Gastroesophageal sphincter (tissue), 4 donors: Measurements from ENCODE around the gene INSYN1. TPM values are rescaled to one million over a fixed set of nuclear protein-coding genes. Genes with fewer than 3 reads are reported as not detected.

Experiments
- ATAC-seq: fragments of 150-250 bp; one replicate; pipeline ENCODE4 v1.9.1; 2016; ENCODE audit warnings: mild to moderate bottlenecking, moderate library complexity
- H3K27ac ChIP-seq, 4 donors: fragments of 200-600 bp; sonication (generic) in 3 of 4; 1 replicate in 3 of 4; 2 replicates in 1 of 4; pipeline ENCODE4 v1.5.1; 2016 to 2019
- H3K27me3 ChIP-seq: fragments of 200-600 bp; sonication (generic); one replicate; pipeline ENCODE4 v1.5.1; 2019
- H3K36me3 ChIP-seq, 2 donors: fragments of 200-600 bp; sonication (generic); one replicate each; pipeline ENCODE4 v1.5.1; 2019; ENCODE audit warnings: control low read depth in 1 of 2
- H3K4me1 ChIP-seq, 3 donors: fragments of 200-600 bp; sonication (generic); 1 replicate in 2 of 3; 2 replicates in 1 of 3; pipeline ENCODE4 v1.5.1; 2016 to 2019; ENCODE audit warnings: control low read depth in 2 of 3
- H3K4me3 ChIP-seq, 2 donors: fragments of 200-600 bp; sonication (generic); one replicate each; pipeline ENCODE4 v1.5.1; 2019; ENCODE audit warnings: mild to moderate bottlenecking in 1 of 2, moderate library complexity in 1 of 2
- H3K9me3 ChIP-seq, 3 donors: fragments of 200-600 bp; sonication (generic); one replicate each; pipeline ENCODE4 v1.5.1; 2017 to 2019; ENCODE audit warnings: control low read depth in 2 of 3
- CTCF ChIP-seq, 4 experiments: fragments of 200-600 bp in 2 of 4; fragments of 450-650 bp in 2 of 4; sonication (generic) in 1 of 4; IDR thresholded peaks; one replicate each; pipeline ENCODE4 v1.5.1; 2017 to 2019; ENCODE audit warnings: antibody characterized with exemption in 4 of 4, mild to moderate bottlenecking in 2 of 4, moderate library complexity in 2 of 4
- EP300 ChIP-seq: sonication (generic); formaldehyde crosslinking; IDR thresholded peaks from one replicate; pipeline ENCODE4 v1.6.1; 2017; ENCODE audit warnings: antibody characterized with exemption, mild to moderate bottlenecking
- POLR2A ChIP-seq, 2 donors: fragments of 450-650 bp; IDR thresholded peaks; one replicate each; pipeline ENCODE4 v1.6.1; 2017; ENCODE audit warnings: antibody characterized with exemption in 2 of 2, mild to moderate bottlenecking in 2 of 2, moderate library complexity in 1 of 2
- POLR2AphosphoS5 ChIP-seq: sonication (generic); formaldehyde crosslinking; IDR thresholded peaks from one replicate; pipeline ENCODE4 v1.6.1; 2017; ENCODE audit warnings: antibody characterized with exemption
- WGBS, 2 donors: methylation state at CpG; one replicate each; pipeline ENCODE4 v1.1.5; 2018; ENCODE audit warnings: low coverage in 1 of 2; 5-methylcytosine and 5-hydroxymethylcytosine counted together
- total RNA-seq, 4 donors: library from RNA; depleted of rRNA; stranded (reverse); fragments of >200 nt; gene quantifications; one replicate each; pipeline ENCODE4 v1.1.0, GENCODE V29; 2016

The INSYN1 gene
- total RNA-seq, 4 donors from 2014 or later: 11.4 to 30.2 (median 16.3) TPM

GRCh38 chr15:73711526-73711925, 41.6 kb downstream of the INSYN1 start:
- ATAC-seq: no peak
- Histone ChIP-seq H3K4me3 (no peak overlapping the region), H3K9me3 (no peaks in the 10 kb centered on the region), H3K27me3 (no peaks in the 10 kb centered on the region), H3K4me1 (peaks cover 0 to 4% (median 0%) of the 10 kb centered on the region in 3 donors), H3K36me3 (peaks cover 0 to 81% of the 10 kb centered on the region in 2 donors), H3K27ac (no peak overlapping the region)
- TF ChIP-seq CTCF (IDR thresholded peaks at IDR 0.05) (no peak), EP300 (no peak), POLR2A (IDR thresholded peaks at IDR 0.05) (no peak)
- 90 to 98% methylated on average over 2 to 4 of the region's 4 CpGs for WGBS, 2 donors

GRCh38 chr15:73710321-73710720, 42.8 kb downstream of the INSYN1 start:
- no peak for ATAC-seq

GRCh38 chr15:73709686-73710085, 43.5 kb downstream of the INSYN1 start:
- WGBS, 2 donors: 60 to 80% methylated on average over 1 to 2 of the region's 4 CpGs
- ATAC-seq: no peak
- H3K9me3 ChIP-seq: no peaks in the 10 kb centered on the region
- H3K27ac ChIP-seq: no peak overlapping the region
- TF ChIP-seq EP300 (no peak), POLR2A (IDR thresholded peaks at IDR 0.05) (no peak), POLR2AphosphoS5 (no peak), CTCF (IDR thresholded peaks at IDR 0.05) (no peak)
- no peak overlapping the region for H3K4me3 ChIP-seq
- H3K27me3 ChIP-seq: no peaks in the 10 kb centered on the region
- H3K36me3 ChIP-seq: peaks cover 0 to 96% of the 10 kb centered on the region in 2 donors
- H3K4me1 ChIP-seq: peaks cover 0 to 3% (median 0%) of the 10 kb centered on the region in 3 donors

More at GRCh38 chr15:73710321-73710720, 42.8 kb downstream of the INSYN1 start:
- no peaks in the 10 kb centered on the region for H3K27me3 ChIP-seq
- no peak for TF ChIP-seq POLR2AphosphoS5
- no peak for TF ChIP-seq EP300
- TF ChIP-seq CTCF (IDR thresholded peaks at IDR 0.05): no peak
- TF ChIP-seq POLR2A (IDR thresholded peaks at IDR 0.05): no peak
- H3K9me3 ChIP-seq: no peaks in the 10 kb centered on the region
- H3K27ac ChIP-seq: no peak overlapping the region
- H3K4me3 ChIP-seq: no peak overlapping the region
- WGBS, 2 donors: no CpG with 5 or more reads among the region's 5 CpGs
- no peaks in the 10 kb centered on the region for H3K4me1 ChIP-seq
- peaks cover 0 to 94% of the 10 kb centered on the region in 2 donors for H3K36me3 ChIP-seq

DNA sequence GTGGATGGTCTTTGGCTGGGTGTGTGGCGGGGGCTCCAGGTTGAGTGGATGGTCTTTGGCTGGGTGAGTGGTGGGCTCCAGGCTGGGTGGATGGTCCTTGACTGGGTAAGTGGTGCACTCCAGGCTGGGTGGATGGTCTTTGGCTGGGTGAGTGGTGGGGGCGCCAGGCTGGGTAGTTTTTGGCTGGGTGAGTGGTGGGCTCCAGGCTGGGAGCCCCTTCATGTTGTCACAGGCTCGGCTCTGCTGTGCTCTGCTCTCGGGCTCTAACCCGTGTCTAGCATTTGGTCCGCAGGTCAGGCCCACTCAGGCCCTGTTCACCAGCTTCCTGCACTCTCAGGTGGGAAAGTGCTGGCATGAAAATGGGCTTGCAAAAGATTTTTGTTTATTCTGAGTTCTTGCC, 43.9 kb downstream of the INSYN1 start:
- H3K27ac ChIP-seq: no peak overlapping the region
- H3K4me3 ChIP-seq: no peak overlapping the region
- H3K4me1 ChIP-seq: peaks cover 0 to 6% (median 0%) of the 10 kb centered on the region in 3 donors
- no peaks in the 10 kb centered on the region for H3K27me3 ChIP-seq
- peaks cover 0 to 96% of the 10 kb centered on the region in 2 donors for H3K36me3 ChIP-seq
- 100% methylated on average over 1 to 2 of the region's 6 CpGs for WGBS, 2 donors
- TF ChIP-seq POLR2A (IDR thresholded peaks at IDR 0.05) (no peak), CTCF (IDR thresholded peaks at IDR 0.05) (no peak), POLR2AphosphoS5 (no peak), EP300 (no peak)
- no peak for ATAC-seq
- H3K9me3 ChIP-seq: no peaks in the 10 kb centered on the region

DNA sequence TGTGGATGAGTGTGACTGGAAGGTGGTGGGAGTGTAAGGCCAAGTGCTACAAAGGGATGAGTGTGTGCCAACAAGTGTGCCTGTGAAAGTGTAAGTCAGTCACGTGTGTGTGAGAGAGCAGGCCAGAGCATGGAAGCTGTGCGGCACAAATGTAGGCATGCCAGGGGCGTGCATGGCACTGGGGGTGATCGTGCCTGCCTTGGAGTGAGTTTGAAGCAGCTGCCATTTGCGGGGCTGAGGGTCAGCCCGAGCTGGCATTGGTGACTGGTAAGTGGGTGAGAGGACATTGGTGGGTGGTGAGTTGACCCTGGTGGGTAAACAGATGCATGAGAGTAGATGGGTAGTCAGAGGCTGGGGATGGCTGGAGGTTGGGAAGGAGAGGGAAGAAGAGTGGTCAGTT, 44.5 kb downstream of the INSYN1 start:
- 71 to 96% methylated on average over 4 to 6 of the region's 6 CpGs for WGBS, 2 donors

More for the DNA sequence above, 44.5 kb downstream of the INSYN1 start:
- no peak for ATAC-seq
- H3K36me3 ChIP-seq: peaks cover 0 to 96% of the 10 kb centered on the region in 2 donors
- H3K27ac ChIP-seq: no peak overlapping the region
- H3K27me3 ChIP-seq: no peaks in the 10 kb centered on the region
- peaks cover 0 to 6% (median 0%) of the 10 kb centered on the region in 3 donors for H3K4me1 ChIP-seq
- TF ChIP-seq EP300 (no peak), POLR2A (IDR thresholded peaks at IDR 0.05) (no peak), CTCF (IDR thresholded peaks at IDR 0.05) (no peak), POLR2AphosphoS5 (no peak)
- no peaks in the 10 kb centered on the region for H3K9me3 ChIP-seq
- no peak overlapping the region for H3K4me3 ChIP-seq
